ENCODE results near the gene LACTB.
"Not testable (repeated sequence)": the region's sequence is repeated elsewhere in the genome, so short reads cannot be mapped to it uniquely, and the experiment has no call there.

GRCh38 chr15:63105354-63105753 lies 16.3 kb upstream of the LACTB start:
- TF ChIP-seq RAD21 (IDR thresholded peaks at IDR 0.05; ENCODE audit: insufficient read depth, low read depth, low read length); JUNB (IDR thresholded peaks at IDR 0.05); YY1 (IDR thresholded peaks at IDR 0.05; ENCODE audit: low read depth, low read length); SUZ12 (IDR thresholded peaks at IDR 0.05; ENCODE audit: unreplicated experiment); POLR2A (IDR thresholded peaks at IDR 0.05; ENCODE audit: low read depth, low read length): not testable (repeated sequence)
- TF ChIP-seq, protein P1, sequence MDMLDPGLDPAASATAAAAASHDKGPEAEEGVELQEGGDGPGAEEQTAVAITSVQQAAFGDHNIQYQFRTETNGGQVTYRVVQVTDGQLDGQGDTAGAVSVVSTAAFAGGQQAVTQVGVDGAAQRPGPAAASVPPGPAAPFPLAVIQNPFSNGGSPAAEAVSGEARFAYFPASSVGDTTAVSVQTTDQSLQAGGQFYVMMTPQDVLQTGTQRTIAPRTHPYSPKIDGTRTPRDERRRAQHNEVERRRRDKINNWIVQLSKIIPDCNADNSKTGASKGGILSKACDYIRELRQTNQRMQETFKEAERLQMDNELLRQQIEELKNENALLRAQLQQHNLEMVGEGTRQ (IDR thresholded peaks at IDR 0.05; ENCODE audit: borderline replicate concordance, low read depth, low read length) = not testable (repeated sequence)
- TF ChIP-seq, protein P2, sequence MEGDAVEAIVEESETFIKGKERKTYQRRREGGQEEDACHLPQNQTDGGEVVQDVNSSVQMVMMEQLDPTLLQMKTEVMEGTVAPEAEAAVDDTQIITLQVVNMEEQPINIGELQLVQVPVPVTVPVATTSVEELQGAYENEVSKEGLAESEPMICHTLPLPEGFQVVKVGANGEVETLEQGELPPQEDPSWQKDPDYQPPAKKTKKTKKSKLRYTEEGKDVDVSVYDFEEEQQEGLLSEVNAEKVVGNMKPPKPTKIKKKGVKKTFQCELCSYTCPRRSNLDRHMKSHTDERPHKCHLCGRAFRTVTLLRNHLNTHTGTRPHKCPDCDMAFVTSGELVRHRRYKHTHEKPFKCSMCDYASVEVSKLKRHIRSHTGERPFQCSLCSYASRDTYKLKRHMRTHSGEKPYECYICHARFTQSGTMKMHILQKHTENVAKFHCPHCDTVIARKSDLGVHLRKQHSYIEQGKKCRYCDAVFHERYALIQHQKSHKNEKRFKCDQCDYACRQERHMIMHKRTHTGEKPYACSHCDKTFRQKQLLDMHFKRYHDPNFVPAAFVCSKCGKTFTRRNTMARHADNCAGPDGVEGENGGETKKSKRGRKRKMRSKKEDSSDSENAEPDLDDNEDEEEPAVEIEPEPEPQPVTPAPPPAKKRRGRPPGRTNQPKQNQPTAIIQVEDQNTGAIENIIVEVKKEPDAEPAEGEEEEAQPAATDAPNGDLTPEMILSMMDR (IDR thresholded peaks at IDR 0.05 in 2 of 3, conservative IDR thresholded peaks at IDR 0.05 in 1 of 3; ENCODE audit: control insufficient read depth in 2 of 3, extremely low read depth in 1 of 3, insufficient read depth in 1 of 3, low read depth in 3 of 3, low read length in 3 of 3) = not testable (repeated sequence)
